ENCODE results near the gene ANKRD26.

DNA sequence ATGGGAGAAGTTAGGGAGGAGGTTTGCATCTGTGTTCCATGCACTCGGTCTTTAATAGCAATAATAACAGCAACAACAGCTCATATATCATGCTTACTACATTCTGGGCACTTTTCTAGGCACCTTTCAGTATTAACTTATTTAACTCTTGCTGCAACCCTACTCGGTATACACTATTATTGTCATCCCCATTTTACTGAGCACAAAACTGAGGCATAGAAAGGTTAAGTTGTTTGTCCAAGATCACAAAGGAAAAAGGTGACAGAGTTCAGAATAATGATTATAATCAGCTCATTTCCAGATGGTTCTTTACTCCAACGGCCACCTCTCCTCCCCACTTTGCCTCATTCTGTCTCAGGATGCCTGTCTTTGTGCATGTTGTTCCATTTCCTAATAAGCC is 137.5 kb downstream of the ANKRD26 start:
- TF ChIP-seq CTCF (IDR thresholded peaks at IDR 0.05 in 8 of 11, conservative IDR thresholded peaks at IDR 0.05 in 3 of 11) (no peak), POLR2A (IDR thresholded peaks at IDR 0.05) (no peak), POLR2AphosphoS5 (IDR thresholded peaks at IDR 0.05) (no peak)

Measured in spleen (tissue), 7 donors.